SK-N-MC (cell line): Measurements from ENCODE around the gene MAP7D2.

Source experiments
- EZH2 ChIP-seq: fragments of 200-600 bp; sonication (generic); IDR thresholded peaks from one replicate; pipeline ENCODE4 v1.6.1; 2017; ENCODE audit warnings: antibody characterized with exemption
- FOXP2 ChIP-seq: optimal IDR thresholded peaks from 2 replicates; pipeline ENCODE3; 2011; ENCODE audit warnings: mild to moderate bottlenecking, moderate library complexity; ENCODE audit not compliant: insufficient read depth; ENCODE audit errors: extremely low read length, control extremely low read depth
- POLR2AphosphoS5 ChIP-seq: IDR thresholded peaks from 2 replicates; pipeline ENCODE4 v1.6.1; 2012; ENCODE audit warnings: mild to moderate bottlenecking, low read depth, low read length, borderline replicate concordance

GRCh38 chrX:20046864-20047263 is 69.8 kb downstream of the MAP7D2 start:
- no peak for TF ChIP-seq POLR2AphosphoS5
- no peak for TF ChIP-seq EZH2
- TF ChIP-seq FOXP2 = no peak
